T follicular helper cell (primary cell): ENCODE results near the gene RCAN3.
"Not testable (repeated sequence)": the region's sequence is repeated elsewhere in the genome, so short reads cannot be mapped to it uniquely, and the experiment has no call there.

ENCODE experiments used
- DNase-seq: peaks from one replicate; pipeline ENCODE4 v3.0.0-alpha.2; 2020; ENCODE audit warnings: low read depth

RCAN3 gene

DNA sequence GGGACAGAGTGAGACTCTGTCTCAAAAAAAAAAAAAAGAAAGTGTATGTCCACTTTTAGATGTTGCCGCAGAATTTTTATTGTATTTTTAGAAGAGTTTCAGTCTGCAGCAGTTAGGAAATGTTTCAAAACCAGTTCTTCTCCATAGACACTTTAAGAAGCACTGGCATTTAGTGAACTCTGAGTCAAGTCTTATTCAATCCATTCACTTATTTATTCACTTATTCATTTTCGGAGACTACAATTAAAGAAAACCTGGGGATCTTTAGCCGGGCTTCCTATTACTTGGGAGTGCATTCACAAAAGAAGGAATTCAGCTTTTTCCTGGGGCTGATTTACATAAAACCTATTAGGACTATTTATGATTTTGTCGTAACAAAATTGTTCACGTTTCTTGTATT, 12.3 kb downstream of the RCAN3 start:
- DNase-seq, result no peak

DNA sequence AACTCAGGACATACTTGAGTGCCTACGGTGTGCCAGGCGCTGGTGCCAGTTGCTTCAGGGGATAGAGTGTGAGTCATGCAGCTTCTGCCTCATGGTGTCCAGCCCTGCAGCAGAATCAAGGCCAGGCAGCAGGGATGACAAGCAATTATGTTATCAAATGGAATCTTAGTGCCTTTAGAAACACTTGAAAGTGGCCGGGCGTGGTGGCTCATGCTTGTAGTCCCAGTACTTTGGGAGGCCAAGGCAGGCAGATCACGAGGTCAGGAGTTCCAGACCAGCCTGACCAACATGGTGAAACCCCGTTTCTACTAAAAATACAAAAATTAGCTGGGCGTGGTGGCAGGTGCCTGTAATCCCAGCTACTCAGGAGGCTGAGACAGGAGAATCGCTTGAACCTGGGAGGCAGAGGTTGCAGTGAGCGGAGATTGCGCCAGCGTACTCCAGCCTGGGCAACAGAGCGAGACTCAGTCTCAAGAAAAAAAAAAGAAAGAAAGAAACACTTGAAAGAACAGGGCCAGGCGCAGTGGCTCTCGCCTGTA, 13.1 kb downstream of the RCAN3 start:
- DNase-seq, result not testable (repeated sequence)

DNA sequence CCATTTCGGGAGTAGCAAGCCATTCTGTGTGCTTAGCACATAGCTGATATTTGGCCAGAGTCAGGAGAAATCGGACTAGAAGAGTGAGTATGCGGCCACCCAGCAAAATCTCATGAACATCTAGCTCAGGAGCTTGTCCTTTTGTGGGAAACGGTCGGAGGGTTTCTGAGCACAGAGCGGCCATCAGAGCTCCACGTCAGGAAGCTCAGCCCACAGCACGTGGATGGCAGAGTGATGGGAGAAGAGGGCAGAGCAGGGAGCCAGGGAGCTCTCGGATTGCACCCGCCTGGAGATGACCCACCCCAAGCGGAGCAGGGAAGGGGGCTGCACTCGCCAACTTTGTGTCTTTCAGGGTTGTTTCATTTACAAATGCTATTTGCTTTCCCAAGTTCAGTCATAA, 13.9 kb downstream of the RCAN3 start:
- DNase-seq, result no peak

DNA sequence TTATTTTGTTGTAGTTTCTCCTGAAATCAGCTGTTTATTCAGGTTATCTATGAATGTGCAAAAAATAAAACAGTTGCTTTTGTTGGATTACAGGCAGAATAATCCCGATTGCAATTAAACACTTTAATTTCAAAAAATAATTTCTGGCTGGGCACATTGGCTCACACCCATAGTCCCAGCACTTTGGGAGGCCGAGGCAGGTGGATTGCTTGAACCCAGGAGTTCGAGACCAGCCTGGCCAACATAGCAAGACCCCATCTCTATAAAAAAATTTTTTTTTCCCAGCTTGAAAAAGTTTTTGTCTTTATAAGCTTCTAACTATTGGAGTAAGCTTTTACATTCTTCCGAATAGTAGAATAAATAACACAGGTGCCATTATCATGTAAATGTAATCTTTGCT, 15.3 kb downstream of the RCAN3 start:
- DNase-seq, result no peak

DNA sequence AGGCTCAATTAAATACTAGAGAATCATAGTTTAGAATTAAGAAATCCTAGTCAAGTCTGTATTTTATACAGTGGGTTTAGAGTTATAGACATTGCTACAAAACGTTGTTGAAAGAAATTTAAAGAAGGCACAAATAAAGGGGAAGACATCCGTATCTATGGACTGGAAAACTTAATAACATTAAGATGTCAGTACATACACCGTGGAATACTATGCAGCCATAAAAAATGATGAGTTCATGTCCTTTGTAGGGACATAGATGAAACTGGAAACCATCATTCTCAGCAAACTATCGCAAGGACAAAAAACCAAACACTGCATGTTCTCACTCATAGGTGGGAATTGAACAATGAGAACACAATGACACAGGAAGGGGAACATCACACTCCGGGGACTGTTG, 17.6 kb downstream of the RCAN3 start:
- DNase-seq, result not testable (repeated sequence)

DNA sequence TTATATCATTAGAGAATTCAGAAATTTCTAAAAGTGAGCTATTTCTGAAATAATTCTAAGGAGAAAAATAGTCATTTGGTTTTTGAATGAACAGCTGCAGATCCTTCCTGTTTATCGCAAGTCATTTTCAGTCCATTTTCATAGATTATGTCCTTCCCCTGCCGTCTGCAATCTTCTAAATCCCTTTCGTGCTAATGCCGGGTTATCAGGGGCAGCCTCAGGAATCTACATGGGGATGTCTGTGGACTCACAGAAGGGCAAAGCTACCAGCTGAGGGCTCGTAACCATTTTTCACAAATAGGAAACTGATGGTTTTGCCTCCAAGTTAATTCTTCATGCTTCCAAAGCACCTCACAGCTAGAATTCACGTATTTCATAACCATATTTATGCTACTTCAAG, 23.0 kb downstream of the RCAN3 start:
- no peak for DNase-seq

DNA sequence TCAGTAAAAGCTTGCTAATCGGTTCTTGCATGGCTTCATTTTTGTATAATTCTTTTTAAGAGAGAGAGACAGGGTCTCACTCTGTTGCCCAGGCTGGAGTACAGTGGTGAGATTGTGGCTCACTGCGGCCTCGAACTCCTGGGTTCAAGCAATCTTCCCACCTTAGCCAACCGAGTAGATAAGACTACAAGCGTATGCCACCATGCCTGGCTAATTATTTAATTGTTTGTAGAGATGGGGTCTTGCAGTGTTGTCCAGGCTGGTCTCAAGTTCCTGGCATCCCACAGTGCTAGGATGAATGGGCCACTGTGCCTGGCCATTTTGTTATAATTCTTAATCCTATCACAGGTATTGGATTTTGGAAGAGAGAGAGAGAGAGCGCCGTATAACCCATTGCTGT, 23.4 kb downstream of the RCAN3 start:
- no peak for DNase-seq

DNA sequence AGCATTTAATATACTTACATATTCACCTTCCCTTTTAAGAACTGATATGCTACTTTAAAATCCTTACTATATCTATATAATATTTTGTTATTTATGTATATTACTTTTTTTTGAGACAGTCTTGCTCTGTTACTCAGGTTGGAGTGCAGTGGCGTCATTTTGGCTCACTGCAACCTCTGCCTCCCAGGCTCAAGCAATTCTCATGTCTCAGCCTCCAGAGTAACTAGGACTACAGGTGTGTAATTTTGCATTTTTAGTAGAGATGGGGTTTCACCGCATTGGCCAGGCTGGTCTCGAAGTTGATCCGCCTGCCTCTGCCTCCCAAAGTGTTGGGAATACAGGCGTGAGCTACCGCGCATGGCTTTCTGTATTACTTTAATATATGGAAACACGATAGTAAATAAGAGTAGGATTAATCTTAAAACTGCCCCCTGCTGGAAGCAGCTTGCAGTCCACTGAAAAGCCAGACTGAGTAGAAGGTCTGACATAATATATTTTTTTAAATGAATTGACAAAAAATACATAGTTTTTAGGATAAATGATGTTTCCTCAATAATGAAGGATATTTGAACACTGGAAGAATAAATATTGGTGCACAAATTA, 24.4 kb downstream of the RCAN3 start:
- peak; percentile 36 for DNase-seq

DNA sequence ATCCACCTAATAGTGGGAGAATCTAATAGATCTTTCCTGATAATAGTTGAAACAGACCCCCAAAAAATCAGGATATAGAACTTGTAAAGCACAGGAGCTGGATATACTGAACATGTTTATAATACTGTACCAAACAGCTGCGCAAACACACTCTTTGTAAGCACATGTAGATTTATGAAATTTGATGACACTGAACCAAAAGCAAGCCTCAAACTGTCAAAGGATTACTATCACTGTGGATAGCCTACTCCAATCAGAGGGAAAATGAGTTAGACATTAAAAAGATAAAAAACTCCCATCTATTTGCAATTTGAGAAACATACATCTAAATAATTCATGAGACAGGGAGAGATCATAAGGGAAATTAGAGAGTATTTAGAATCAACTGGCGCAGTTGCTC, 26.1 kb downstream of the RCAN3 start:
- DNase-seq, result no peak

DNA sequence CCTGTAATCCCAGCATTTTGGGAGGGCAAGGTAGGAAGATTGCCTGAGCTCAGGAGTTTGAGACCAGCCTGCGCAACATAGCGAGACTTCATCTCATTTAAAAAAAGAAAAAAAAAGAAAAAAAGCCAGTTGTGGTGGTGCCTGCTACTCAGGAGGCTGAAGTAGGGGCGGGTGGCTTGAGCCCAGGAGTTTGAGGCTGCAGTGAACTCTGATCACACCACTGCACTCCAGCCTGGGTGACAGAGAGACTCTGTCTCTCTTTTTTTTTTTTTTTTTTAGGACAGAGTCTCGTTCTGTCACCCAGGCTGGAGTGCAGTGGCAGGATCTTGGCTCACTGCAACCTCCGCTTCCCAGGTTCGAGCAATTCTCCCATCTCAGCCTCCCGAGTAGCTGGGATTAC, 26.7 kb downstream of the RCAN3 start:
- DNase-seq, result not testable (repeated sequence)

DNA sequence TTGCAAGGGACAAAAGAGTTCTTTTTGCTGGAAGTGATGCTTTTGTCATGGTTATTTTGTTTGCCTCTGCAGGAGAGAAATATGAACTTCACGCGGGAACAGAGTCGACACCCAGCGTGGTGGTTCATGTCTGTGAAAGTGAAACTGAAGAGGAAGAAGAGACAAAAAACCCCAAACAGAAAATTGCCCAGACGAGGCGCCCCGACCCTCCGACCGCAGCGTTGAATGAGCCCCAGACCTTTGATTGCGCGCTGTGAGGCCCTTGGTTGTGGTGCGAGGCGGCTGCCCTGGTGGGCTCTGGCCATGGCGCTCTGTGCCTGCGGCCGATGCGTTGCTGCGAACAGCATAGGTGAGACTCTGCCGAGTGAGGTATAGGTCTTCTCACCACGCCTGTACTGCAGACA, 32.4 kb downstream of the RCAN3 start:
- peak; percentile 61 for DNase-seq

DNA sequence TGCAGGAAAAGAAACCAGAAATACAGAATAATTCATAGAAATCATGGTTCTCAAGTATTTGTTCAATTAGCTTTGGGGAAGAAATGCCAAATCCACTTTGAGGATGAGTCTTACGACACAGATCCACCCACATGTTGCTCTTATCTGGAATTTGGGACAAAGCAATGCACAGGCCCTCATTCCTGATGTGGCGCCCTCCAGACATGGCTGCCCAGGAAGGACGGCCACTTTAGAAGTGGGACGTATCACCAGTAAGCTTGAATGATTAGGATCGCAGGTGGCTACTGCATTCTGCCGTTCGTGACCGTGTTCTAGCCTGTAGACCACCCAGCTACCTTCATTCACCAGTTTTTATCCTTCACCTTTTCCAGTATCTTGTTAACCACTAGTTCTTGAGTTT, 33.1 kb downstream of the RCAN3 start:
- no peak for DNase-seq

DNA sequence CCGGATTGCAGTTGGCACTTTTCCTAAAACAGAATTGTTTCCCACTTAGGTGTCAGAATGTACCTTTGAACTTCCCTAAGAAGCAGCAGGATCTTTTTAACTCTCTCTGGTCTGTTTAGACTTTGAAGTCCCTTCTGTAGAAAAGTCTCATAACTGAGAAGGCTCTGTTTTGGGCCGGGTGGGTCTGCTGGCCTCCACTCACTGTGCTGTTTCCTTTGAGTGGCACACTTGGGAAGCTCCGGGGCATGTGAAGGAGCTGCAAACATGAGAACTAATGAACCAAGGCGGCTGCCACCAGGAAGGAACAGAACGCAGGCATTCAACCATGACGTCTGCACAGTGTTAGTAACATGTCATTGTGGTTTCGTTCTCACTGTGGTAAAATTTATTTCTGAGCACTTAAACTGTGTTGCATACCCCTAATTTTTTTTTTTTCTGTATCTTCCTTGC, 33.8 kb downstream of the RCAN3 start:
- peak; percentile 75 for DNase-seq

DNA sequence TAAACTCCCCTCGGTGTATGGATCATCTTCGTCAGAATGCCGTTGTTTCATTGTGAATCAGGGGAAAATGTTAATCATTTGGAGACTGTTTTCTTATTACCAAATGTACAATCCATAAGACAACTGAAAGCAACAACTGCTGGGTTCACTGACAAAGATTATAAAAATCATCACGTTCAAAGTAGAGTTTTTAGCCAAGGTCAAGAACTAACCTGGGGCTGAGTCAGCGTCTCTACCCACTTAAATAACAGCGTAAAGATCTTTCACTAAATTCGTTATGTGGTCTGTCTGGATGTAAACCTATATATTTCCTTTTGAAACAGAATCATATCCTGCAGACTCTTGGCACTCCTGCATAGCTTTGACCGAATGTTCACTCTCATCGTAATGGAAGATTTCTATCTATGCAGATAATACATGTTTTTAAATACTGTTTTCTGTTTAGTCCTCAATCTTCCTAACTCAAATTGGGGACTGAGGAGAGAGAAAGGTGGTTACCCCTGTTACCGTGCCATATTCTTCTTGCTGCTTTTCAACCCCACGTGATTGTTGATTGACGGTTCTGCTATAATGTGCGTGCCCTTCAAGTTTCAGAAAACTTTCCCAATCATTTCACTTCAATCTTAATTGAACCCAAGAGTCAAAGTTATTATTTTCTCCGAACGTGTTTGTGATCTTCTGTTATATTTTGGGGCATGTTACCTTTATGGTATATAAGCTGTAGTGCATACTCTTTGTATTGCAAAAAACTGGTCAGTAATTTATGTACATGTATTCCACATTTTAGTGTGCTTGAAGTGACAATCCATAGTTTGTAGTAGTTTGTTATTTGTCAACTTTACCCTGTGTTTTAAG, 37.6 kb downstream of the RCAN3 start:
- no peak for DNase-seq

DNA sequence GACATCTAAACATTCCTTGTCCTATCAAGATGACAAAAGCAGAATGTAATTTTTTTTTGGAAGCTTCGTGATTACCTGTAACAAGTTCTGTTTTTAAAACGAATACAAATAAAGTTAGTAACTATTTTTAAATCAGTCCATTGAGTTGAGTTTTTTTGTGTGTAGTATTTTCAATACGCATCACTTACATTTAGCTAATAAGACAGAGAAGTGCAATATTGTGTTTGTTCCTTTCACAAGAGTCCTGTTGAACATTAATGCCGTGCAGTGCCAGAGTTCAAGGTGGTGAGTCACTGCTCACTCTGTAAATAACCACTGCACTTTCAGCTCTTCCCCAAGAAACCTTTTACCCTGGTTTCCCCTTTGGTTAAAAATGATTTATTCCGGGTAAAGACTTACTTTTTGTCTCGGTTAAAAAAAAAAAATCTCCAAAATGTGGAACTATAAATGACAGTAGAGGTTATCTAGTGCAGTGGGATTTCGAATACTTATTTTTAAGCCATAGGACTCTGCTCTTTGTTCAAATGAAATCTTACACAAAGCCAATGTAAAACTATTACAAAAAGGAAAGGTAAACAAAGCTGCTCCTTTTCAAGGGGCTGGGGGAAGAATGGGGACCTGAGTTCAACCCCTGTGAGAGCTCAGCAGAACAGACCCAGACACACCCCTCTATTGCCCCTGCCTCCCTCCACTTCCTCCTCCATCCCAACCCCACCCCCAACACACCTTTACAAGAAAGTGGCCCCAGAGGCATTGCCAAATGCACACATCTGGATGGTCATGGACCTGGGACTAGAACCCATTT, 38.5 kb downstream of the RCAN3 start:
- DNase-seq, result peak; percentile 8

DNA sequence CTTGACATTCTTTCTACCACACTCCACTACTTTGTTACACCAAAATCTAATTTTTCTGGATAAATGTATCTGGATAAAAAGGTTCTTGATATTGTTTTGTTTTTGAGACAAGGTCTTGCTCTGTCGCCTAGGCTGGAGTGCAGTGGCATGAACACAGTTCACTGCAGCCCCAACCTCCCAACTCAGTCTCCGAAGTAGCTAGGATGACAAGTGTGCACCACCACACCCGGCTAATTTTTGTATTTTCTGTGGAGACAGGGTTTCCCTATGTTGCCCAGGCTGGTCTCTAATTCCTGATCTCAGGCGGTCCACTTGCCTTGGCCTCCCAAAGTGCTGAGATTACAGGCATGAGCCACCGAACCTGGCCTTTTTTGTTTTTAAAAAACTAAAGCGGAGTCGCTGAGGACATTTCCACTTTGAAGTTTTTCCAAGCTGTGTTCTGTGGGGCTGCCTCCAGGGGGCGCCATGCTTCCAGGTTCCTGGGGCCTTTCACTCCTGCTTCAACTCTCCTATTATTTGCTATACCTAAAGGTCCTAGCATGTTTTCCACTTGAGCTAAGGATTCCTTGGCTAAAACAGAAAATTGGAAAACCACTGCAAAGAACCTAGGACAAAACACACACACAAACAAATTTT, 39.2 kb downstream of the RCAN3 start:
- DNase-seq, result no peak

DNA sequence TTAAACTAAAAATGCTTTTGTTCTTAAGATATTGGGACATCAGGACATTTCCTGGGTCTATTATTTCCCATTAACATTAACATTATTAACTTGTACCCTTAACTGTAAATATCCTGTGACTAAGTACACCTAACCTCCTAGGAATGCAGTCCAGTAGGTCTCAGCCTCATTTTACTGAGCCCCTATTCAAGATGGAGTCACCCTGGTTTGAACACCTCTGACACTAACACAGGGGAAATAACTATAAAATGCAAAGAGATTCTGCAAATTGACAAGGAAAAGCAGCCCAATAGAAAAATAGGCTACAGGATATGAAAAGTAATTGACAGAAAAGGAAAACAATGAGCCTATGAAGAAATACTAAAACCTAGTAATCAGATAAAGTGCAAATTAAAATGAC, 41.6 kb downstream of the RCAN3 start:
- no peak for DNase-seq

DNA sequence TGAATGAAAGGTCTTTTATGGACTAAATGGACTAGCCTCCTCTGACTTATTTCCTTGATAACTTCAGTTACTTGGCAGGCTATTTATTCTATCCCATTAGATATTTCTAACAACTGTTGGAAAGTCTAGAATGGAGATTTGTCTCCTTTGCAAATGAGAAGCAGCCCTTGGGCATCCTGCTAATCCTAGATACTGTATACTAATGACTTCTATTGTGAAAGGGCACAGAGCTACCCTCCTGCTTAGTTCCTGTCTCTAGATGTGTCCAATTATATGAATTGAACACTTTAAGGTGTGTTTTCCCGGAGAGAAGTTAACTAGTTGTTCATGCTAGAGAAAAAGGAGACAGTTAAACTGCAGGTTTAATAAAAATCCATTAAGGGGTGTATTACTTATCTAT, 43.0 kb downstream of the RCAN3 start:
- no peak for DNase-seq

DNA sequence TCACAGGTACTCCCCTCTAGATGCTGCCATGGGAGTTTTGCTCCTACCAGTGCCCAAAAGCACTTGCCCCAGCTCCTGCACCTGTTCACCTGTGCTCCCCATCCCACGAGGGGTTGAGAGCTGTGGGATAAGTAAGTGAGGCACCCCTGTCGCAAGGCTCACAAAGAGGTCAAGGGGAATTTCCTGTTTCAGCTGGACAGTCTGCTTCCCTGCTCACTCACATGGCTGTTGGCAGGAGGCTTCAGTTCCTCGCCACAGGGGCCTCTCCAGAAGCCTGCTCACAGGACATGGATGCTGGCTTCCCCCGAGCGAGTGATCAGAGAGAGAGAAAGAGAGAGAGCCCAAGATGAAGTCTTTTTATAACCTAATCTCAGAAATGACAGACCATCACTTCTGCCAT, 44.6 kb downstream of the RCAN3 start:
- DNase-seq, result no peak

DNA sequence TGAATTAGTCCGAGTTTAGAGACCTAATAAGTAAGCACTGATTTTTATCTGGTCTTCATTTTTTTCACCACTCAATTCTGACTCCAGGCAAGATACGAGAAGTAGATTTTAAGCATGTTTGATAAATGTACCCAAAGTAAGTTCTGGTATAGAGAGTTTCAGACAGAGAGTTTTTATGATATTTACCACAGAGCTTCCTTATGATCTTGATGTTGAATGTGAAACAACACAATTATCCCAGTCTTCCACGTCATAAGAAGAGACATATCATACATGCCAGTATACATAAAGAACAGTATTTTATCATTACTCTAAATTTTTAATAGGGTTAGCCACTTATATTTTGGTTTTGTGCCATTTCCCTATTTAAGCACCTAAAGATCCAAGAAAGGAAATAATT, 45.4 kb downstream of the RCAN3 start:
- no peak for DNase-seq

DNA sequence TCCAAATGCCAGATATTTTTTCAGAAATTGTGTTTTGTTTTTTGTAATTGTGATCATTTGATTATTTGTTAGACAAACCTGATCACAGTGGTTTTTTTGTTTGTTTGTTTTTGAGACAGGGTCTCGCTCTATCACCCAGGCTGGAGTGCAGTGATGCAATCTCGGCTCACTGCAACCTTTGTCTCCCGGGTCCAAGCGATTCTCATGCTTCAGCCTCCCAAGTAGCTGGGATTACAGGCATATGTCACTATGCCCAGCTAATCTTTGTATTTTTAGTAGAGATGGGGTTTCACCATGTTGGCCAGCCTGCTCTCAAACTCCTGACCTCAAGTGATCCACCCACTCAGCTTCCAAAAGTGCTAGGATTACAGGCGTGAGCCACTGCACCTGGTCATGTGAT, 46.6 kb downstream of the RCAN3 start:
- not testable (repeated sequence) for DNase-seq
